Liver (tissue), 9 donors: ENCODE measurements around the gene TOP2A. TPM values are rescaled to one million over a fixed set of nuclear protein-coding genes. Genes with fewer than 3 reads are reported as not detected.

ENCODE experiments used
- DNase-seq: peaks from one replicate; pipeline ENCODE4 v3.0.0-alpha.2; 2017; ENCODE audit warnings: low spot score
- H3K27ac ChIP-seq, 2 donors: one replicate each; pipeline ENCODE4 v1.7.0; 2013; ENCODE audit warnings: inconsistent platforms in 2 of 2, low read length in 2 of 2, control low read depth in 1 of 2, low read depth in 1 of 2, mild to moderate bottlenecking in 1 of 2
- H3K27me3 ChIP-seq, 4 donors: one replicate each; pipeline versions ENCODE4 v1.6.1 to v1.7.0; 2013; ENCODE audit warnings: low read length in 3 of 4, inconsistent platforms in 1 of 4, mild to moderate bottlenecking in 1 of 4, moderate library complexity in 1 of 4; ENCODE audit not compliant: control insufficient read depth in 4 of 4, insufficient read depth in 4 of 4
- H3K36me3 ChIP-seq, 4 donors: one replicate each; pipeline versions ENCODE4 v1.6.1 to v1.7.0; 2013; ENCODE audit warnings: low read length in 3 of 4, mild to moderate bottlenecking in 3 of 4, low read depth in 1 of 4, moderate library complexity in 1 of 4; ENCODE audit not compliant: control insufficient read depth in 4 of 4, insufficient read depth in 3 of 4
- H3K4me1 ChIP-seq, 4 donors: one replicate each; pipeline versions ENCODE4 v1.6.1 to v1.7.0; 2013; ENCODE audit warnings: low read length in 3 of 4, mild to moderate bottlenecking in 3 of 4, moderate library complexity in 1 of 4; ENCODE audit not compliant: control insufficient read depth in 4 of 4, insufficient read depth in 4 of 4
- H3K4me3 ChIP-seq, 3 donors: one replicate each; pipeline versions ENCODE4 v1.6.1 to v1.7.0; 2013; ENCODE audit warnings: low read length in 3 of 3, control low read depth in 1 of 3, low read depth in 1 of 3, mild to moderate bottlenecking in 1 of 3
- H3K9ac ChIP-seq, 2 donors: one replicate each; pipeline ENCODE4 v1.7.0; 2013; ENCODE audit warnings: low read length in 2 of 2, mild to moderate bottlenecking in 2 of 2, moderate library complexity in 2 of 2, control low read depth in 1 of 2, low read depth in 1 of 2
- H3K9me3 ChIP-seq, 4 donors: one replicate each; pipeline versions ENCODE4 v1.6.1 to v1.7.0; 2013; ENCODE audit warnings: low read length in 3 of 4; ENCODE audit not compliant: control insufficient read depth in 4 of 4
- ATF3 ChIP-seq: IDR thresholded peaks from 2 replicates; pipeline ENCODE4 v1.6.1; 2016; ENCODE audit warnings: antibody characterized with exemption
- CTCF ChIP-seq: fragments of 150-350 bp; IDR thresholded peaks from 2 replicates; pipeline ENCODE4 v1.5.1; 2017; ENCODE audit warnings: improper control_type of control experiment, low read depth, low read length; ENCODE audit not compliant: missing input control
- EGR1 ChIP-seq, 2 donors: IDR thresholded peaks; 2 replicates each; pipeline ENCODE4 v1.6.1; 2016 to 2018; ENCODE audit warnings: antibody characterized with exemption in 2 of 2, low read depth in 2 of 2
- FOXA1 ChIP-seq: IDR thresholded peaks from 2 replicates; pipeline ENCODE4 v1.6.1; 2016; ENCODE audit warnings: antibody characterized with exemption
- FOXA2 ChIP-seq: IDR thresholded peaks from 2 replicates; pipeline ENCODE4 v1.6.1; 2016; ENCODE audit warnings: antibody characterized with exemption
- HNF4A ChIP-seq, 2 donors: conservative IDR thresholded peaks; 2 replicates each; pipeline ENCODE4 v1.6.1; 2016; ENCODE audit warnings: antibody characterized with exemption in 2 of 2, mild to moderate bottlenecking in 2 of 2
- HNF4G ChIP-seq: IDR thresholded peaks from 2 replicates; pipeline ENCODE4 v1.6.1; 2016; ENCODE audit warnings: antibody characterized with exemption
- JUND ChIP-seq, 2 donors: IDR thresholded peaks; 2 replicates each; pipeline ENCODE4 v1.6.1; 2016; ENCODE audit warnings: antibody characterized with exemption in 2 of 2
- NR2F2 ChIP-seq: IDR thresholded peaks from 2 replicates; pipeline ENCODE4 v1.6.1; 2016; ENCODE audit warnings: antibody characterized with exemption
- RAD21 ChIP-seq, 2 donors: IDR thresholded peaks; 2 replicates each; pipeline ENCODE4 v1.6.1; 2016; ENCODE audit warnings: antibody characterized with exemption in 2 of 2, mild to moderate bottlenecking in 2 of 2
- REST ChIP-seq: IDR thresholded peaks from 2 replicates; pipeline ENCODE4 v1.6.1; 2016; ENCODE audit warnings: antibody characterized with exemption, mild to moderate bottlenecking
- RXRA ChIP-seq, 2 donors: IDR thresholded peaks; 2 replicates each; pipeline ENCODE4 v1.6.1; 2017 to 2018; ENCODE audit warnings: antibody characterized with exemption in 2 of 2, mild to moderate bottlenecking in 1 of 2
- SP1 ChIP-seq: IDR thresholded peaks from 2 replicates; pipeline ENCODE4 v1.6.1; 2018; ENCODE audit warnings: antibody characterized with exemption, mild to moderate bottlenecking
- TAF1 ChIP-seq: conservative IDR thresholded peaks from 2 replicates; pipeline ENCODE4 v1.6.1; 2016; ENCODE audit warnings: antibody characterized with exemption, mild to moderate bottlenecking
- YY1 ChIP-seq: IDR thresholded peaks from 2 replicates; pipeline ENCODE4 v1.6.1; 2016; ENCODE audit warnings: antibody characterized with exemption, mild to moderate bottlenecking
- WGBS: extraction: QIAGEN DNeasy Blood & Tissue Kit; methylation state at CpG from one replicate; pipeline ENCODE4 v1.1.7; 2013; 5-methylcytosine and 5-hydroxymethylcytosine counted together
- polyA plus RNA-seq, 2 donors: library from polyadenylated mRNA; stranded (reverse) in 1 of 2; unstranded in 1 of 2; fragments of 200-250 nt in 1 of 2; fragments of >200 nt in 1 of 2; fragmentation: Nextera tagmentation in 1 of 2; extraction: Ambion mirVana in 1 of 2; gene quantifications; one replicate each; pipeline versions ENCODE4 v1.2.1 to v1.2.3, GENCODE V29; 2013 to 2015
- total RNA-seq, 2 donors: library from RNA; depleted of rRNA; stranded (reverse); fragments of >200 nt; gene quantifications; one replicate each; pipeline ENCODE4 v1.2.3, GENCODE V29; 2014
- donor health status: healthy.
- donor health status: healthy.
- donor health status: healthy.
- donor health status: healthy.
- donor health status: healthy.

TOP2A gene
- total and polyA plus RNA-seq, 4 donors = 0.08 to 102 (median 3.6) TPM

- Histone ChIP-seq H3K4me1 (peaks cover 3 to 29% (median 19%) of the 10 kb centered on the region in 4 donors), H3K9ac (no peak overlapping the region), H3K27me3 (no peaks in the 10 kb centered on the region), H3K36me3 (no peaks in the 10 kb centered on the region), H3K27ac (no peak overlapping the region), H3K4me3 (peak overlapping the region in 2 of 3 donors; percentile 55 to 66), H3K9me3 (no peaks in the 10 kb centered on the region)
- TF ChIP-seq CTCF (peak; percentile 59), RAD21 (IDR thresholded peaks at IDR 0.05) (peak in 1 of 2 donors; percentile 78), NR2F2 (no peak)
- DNase-seq = peak; percentile 64
- under 1% methylated on average over 58 of the region's 58 CpGs for WGBS
Measured at GRCh38 chr17:40362696-40363110, 55.0 kb downstream of the TOP2A start.

GRCh38 chr17:40361925-40362695 is 55.6 kb downstream of the TOP2A start:
- no peak overlapping the region for H3K27ac ChIP-seq
- peak overlapping the region in 2 of 3 donors; percentile 55 to 66 for H3K4me3 ChIP-seq
- WGBS = 79% methylated on average over 24 of the region's 24 CpGs
- H3K4me1 ChIP-seq = peaks cover 3 to 29% (median 19%) of the 10 kb centered on the region in 4 donors
- H3K9me3 ChIP-seq = no peaks in the 10 kb centered on the region
- H3K27me3 ChIP-seq = no peaks in the 10 kb centered on the region
- DNase-seq = no peak
- TF ChIP-seq YY1 = no peak
- no peak for TF ChIP-seq TAF1
- TF ChIP-seq RXRA (IDR thresholded peaks at IDR 0.05) = no peak
- no peak for TF ChIP-seq FOXA1
- no peak for TF ChIP-seq RAD21 (IDR thresholded peaks at IDR 0.05)
- no peak for TF ChIP-seq FOXA2
- no peak for TF ChIP-seq CTCF
- no peak for TF ChIP-seq HNF4G
- no peak for TF ChIP-seq JUND (IDR thresholded peaks at IDR 0.05)
- no peak overlapping the region for H3K9ac ChIP-seq
- no peaks in the 10 kb centered on the region for H3K36me3 ChIP-seq

- TF ChIP-seq SP1 (no peak), FOXA1 (no peak), HNF4A (conservative IDR thresholded peaks at IDR 0.05) (no peak), NR2F2 (no peak), ATF3 (no peak), RAD21 (IDR thresholded peaks at IDR 0.05) (no peak), EGR1 (IDR thresholded peaks at IDR 0.05; ENCODE audit: low read depth in 2 of 2) (no peak), REST (no peak), CTCF (no peak)
- H3K27me3 ChIP-seq = no peaks in the 10 kb centered on the region
- H3K9ac ChIP-seq = no peak overlapping the region
- no peaks in the 10 kb centered on the region for H3K36me3 ChIP-seq
- peaks cover 3 to 29% (median 19%) of the 10 kb centered on the region in 4 donors for H3K4me1 ChIP-seq
- WGBS = 80% methylated on average over 32 of the region's 32 CpGs
- no peaks in the 10 kb centered on the region for H3K9me3 ChIP-seq
- DNase-seq = no peak
- H3K4me3 ChIP-seq = no peak overlapping the region
- H3K27ac ChIP-seq = no peak overlapping the region
Measured at GRCh38 chr17:40361063-40361924, 56.4 kb downstream of the TOP2A start.
